ENCODE data around the gene PRKCE.

DNA sequence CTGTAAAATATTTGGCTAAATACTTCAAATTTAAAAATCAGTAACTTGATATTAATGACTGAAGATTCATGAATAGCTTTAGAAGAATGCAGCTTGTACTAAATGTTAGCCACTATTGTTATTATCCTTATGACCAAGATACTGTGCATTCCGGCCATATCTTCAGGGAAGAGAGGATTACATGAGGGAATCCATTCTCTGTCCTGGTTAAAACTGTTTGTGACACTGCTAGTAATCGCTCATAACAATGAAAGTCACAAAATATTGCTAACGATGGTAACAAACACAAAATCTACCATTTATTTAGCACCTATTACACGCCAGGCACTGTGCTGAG, 217.7 kb downstream of the PRKCE start:
- TF ChIP-seq, protein P1, sequence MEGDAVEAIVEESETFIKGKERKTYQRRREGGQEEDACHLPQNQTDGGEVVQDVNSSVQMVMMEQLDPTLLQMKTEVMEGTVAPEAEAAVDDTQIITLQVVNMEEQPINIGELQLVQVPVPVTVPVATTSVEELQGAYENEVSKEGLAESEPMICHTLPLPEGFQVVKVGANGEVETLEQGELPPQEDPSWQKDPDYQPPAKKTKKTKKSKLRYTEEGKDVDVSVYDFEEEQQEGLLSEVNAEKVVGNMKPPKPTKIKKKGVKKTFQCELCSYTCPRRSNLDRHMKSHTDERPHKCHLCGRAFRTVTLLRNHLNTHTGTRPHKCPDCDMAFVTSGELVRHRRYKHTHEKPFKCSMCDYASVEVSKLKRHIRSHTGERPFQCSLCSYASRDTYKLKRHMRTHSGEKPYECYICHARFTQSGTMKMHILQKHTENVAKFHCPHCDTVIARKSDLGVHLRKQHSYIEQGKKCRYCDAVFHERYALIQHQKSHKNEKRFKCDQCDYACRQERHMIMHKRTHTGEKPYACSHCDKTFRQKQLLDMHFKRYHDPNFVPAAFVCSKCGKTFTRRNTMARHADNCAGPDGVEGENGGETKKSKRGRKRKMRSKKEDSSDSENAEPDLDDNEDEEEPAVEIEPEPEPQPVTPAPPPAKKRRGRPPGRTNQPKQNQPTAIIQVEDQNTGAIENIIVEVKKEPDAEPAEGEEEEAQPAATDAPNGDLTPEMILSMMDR (IDR thresholded peaks at IDR 0.05), result no peak
- TF ChIP-seq POLR2AphosphoS5 (IDR thresholded peaks at IDR 0.05) (no peak), EP300 (IDR thresholded peaks at IDR 0.05) (no peak)
